Stomach (tissue), 9 donors: ENCODE results near the gene SLC22A31. TPM values are rescaled to one million over a fixed set of nuclear protein-coding genes. Genes with fewer than 3 reads are reported as not detected.

Experiments
- DNase-seq, 2 donors: peaks; one replicate each; pipeline versions ENCODE4 v3.0.0 to v3.0.0-alpha.2; 2013 to 2019
- H3K27ac ChIP-seq, 5 donors: fragments of 200-600 bp in 4 of 5; sonication (generic) in 4 of 5; one replicate each; pipeline ENCODE4 v1.5.1; 2013 to 2019; ENCODE audit warnings: mild to moderate bottlenecking in 1 of 5, moderate library complexity in 1 of 5
- H3K27me3 ChIP-seq, 3 donors: fragments of 200-600 bp; sonication (generic); one replicate each; pipeline ENCODE4 v1.5.1; 2017 to 2019; ENCODE audit warnings: mixed run types in 1 of 3
- H3K36me3 ChIP-seq, 4 donors: fragments of 200-600 bp; sonication (generic); 1 replicate in 3 of 4; 2 replicates in 1 of 4; pipeline ENCODE4 v1.5.1; 2016 to 2019
- H3K4me1 ChIP-seq, 4 donors: fragments of 200-600 bp; sonication (generic); one replicate each; pipeline ENCODE4 v1.5.1; 2016 to 2019
- H3K4me3 ChIP-seq, 4 donors: fragments of 200-600 bp; sonication (generic) in 3 of 4; one replicate each; pipeline ENCODE4 v1.5.1; 2016 to 2019; ENCODE audit warnings: mild to moderate bottlenecking in 1 of 4
- H3K9me3 ChIP-seq, 4 donors: fragments of 200-600 bp; sonication (generic); one replicate each; pipeline ENCODE4 v1.5.1; 2016 to 2019
- EP300 ChIP-seq: sonication (generic); formaldehyde crosslinking; IDR thresholded peaks from one replicate; pipeline ENCODE4 v1.6.1; 2017; ENCODE audit warnings: antibody characterized with exemption
- POLR2A ChIP-seq, 4 donors: fragments of 450-650 bp; IDR thresholded peaks; one replicate each; pipeline ENCODE4 v1.6.1; 2016; ENCODE audit warnings: antibody characterized with exemption in 4 of 4, control low read depth in 2 of 4, mild to moderate bottlenecking in 1 of 4, moderate library complexity in 1 of 4
- POLR2AphosphoS5 ChIP-seq, 3 donors: sonication (generic); formaldehyde crosslinking; IDR thresholded peaks; one replicate each; pipeline ENCODE4 v1.6.1; 2016; ENCODE audit warnings: antibody characterized with exemption in 3 of 3
- WGBS, 5 donors: extraction: QIAGEN DNeasy Blood & Tissue Kit in 3 of 5; methylation state at CpG; one replicate each; pipeline versions ENCODE4 v1.1.5 to v1.1.7; 2013 to 2018; 5-methylcytosine and 5-hydroxymethylcytosine counted together
- intact Hi-C: fragments of 100-400 bp; cut with DNase I; formaldehyde crosslinking; loops from one replicate; pipeline ENCODE4 v1.15.1; 2023; ENCODE audit warnings: low total_unique reads
- polyA plus RNA-seq, 3 donors: library from polyadenylated mRNA; stranded (reverse); fragments of 200-250 nt; gene quantifications; one replicate each; pipeline ENCODE4 v1.2.3, GENCODE V29; 2013
- total RNA-seq, 5 donors: library from RNA; depleted of rRNA; stranded (reverse); fragments of >200 nt; gene quantifications; one replicate each; pipeline versions ENCODE4 v1.1.0 to v1.2.3, GENCODE V29; 2014 to 2016
- TF ChIP-seq, protein P1 (sequence below), 7 experiments: fragments of 450-650 bp in 4 of 7; fragments of 200-600 bp in 3 of 7; sonication (generic) in 3 of 7; IDR thresholded peaks; one replicate each; pipeline ENCODE4 v1.5.1; 2016 to 2019; ENCODE audit warnings: antibody characterized with exemption in 7 of 7, control low read depth in 2 of 7, mild to moderate bottlenecking in 1 of 7
- donor health status: healthy with polysubstance abuse.
- donor health status: Bipolar disorder and iron deficiency.
- donor health status: healthy.

The SLC22A31 gene
- total and polyA plus RNA-seq, 8 donors = 1.4 to 6.4 (median 2.8) TPM; not detected in 4

DNA sequence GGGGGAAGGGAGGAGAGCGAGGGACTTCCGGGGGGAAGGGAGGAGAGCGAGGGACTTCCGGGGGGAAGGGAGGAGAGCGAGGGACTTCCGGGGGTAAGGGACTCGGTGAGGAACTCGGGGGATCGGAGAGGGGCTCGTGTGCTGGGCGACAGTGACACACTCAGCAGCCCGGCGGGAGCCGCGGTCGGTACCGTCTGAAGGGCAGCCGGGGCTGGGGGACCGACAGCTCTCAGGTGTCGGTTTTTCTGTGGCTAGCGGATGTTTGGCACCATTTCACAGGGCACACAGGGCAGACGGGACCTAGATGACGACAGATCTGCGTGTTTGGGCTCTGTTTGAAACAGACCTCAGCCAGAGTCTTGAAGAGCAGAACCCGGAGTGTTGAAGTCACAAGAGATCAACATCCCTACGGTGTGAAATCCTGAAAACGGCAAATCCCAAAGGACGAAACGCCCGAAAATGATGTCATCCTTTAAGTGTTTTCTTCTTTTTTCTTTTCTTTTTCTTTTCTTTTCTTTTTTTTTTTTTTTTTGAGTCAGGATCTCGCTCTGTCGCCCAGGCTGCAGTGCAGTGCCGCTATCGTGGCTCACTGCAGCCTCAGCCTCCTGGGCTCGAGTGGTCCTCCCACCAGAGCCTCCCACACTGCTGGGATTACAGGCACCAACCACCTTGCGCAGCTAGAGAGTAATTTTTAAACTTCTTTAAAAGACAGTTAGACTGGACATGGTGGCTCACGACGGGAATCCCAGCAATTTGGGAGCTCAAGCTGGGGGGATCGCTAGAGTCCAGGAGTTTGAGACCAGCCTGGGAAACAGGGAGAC is 41.1 kb upstream of the SLC22A31 start:
- peak; percentile 65 to 93 for DNase-seq
- H3K4me1 ChIP-seq = peaks cover 5 to 14% (median 13%) of the 10 kb centered on the region in 4 donors
- peak overlapping the region; percentile 95 to 97 (median 96) for H3K27ac ChIP-seq
- intact Hi-C loops = no loop called here
- H3K4me3 ChIP-seq = peak overlapping the region; percentile 53 to 76 (median 68)
- no peaks in the 10 kb centered on the region for H3K9me3 ChIP-seq
- no peaks in the 10 kb centered on the region for H3K36me3 ChIP-seq
- no peaks in the 10 kb centered on the region for H3K27me3 ChIP-seq
- whole genome bisulfite sequencing, 5 donors = 3 to 20% (median 6%) methylated on average over 19 to 38 of the region's 39 CpGs
- peak in 2 of 4 donors; percentile 46 to 77 for TF ChIP-seq POLR2A (IDR thresholded peaks at IDR 0.05)
- TF ChIP-seq POLR2AphosphoS5 (IDR thresholded peaks at IDR 0.05) = peak; percentile 50 to 85 (median 67)
- TF ChIP-seq EP300 = no peak
- TF ChIP-seq, protein P1, sequence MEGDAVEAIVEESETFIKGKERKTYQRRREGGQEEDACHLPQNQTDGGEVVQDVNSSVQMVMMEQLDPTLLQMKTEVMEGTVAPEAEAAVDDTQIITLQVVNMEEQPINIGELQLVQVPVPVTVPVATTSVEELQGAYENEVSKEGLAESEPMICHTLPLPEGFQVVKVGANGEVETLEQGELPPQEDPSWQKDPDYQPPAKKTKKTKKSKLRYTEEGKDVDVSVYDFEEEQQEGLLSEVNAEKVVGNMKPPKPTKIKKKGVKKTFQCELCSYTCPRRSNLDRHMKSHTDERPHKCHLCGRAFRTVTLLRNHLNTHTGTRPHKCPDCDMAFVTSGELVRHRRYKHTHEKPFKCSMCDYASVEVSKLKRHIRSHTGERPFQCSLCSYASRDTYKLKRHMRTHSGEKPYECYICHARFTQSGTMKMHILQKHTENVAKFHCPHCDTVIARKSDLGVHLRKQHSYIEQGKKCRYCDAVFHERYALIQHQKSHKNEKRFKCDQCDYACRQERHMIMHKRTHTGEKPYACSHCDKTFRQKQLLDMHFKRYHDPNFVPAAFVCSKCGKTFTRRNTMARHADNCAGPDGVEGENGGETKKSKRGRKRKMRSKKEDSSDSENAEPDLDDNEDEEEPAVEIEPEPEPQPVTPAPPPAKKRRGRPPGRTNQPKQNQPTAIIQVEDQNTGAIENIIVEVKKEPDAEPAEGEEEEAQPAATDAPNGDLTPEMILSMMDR (IDR thresholded peaks at IDR 0.05) = no peak

DNA sequence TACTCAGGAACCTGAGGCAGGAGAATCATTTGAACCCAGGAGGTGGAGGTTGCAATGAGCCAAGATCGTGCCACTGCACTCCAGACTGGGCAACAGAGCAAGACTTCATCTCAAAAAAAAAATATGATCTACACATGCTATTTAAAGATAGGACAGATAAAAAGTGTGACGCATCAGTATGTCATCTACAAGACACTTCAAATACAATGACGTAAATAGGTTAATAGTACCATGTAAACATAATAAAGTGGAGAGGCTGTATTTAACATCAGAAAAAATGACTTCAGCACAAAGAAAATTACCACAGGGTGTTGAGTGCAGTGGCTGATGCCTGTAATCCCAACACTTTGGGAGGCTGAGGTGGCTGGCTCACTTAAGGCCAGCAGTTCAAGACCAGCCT is 37.4 kb upstream of the SLC22A31 start:
- H3K4me1 ChIP-seq = peaks cover 5 to 13% (median 13%) of the 10 kb centered on the region in 4 donors
- no peak overlapping the region for H3K27ac ChIP-seq
- H3K4me3 ChIP-seq = no peak overlapping the region
- no peaks in the 10 kb centered on the region for H3K9me3 ChIP-seq
- peaks cover 0 to 21% (median 19%) of the 10 kb centered on the region in 4 donors for H3K36me3 ChIP-seq
- no peaks in the 10 kb centered on the region for H3K27me3 ChIP-seq
- intact Hi-C loops = no loop called here
- TF ChIP-seq EP300 (no peak), POLR2A (IDR thresholded peaks at IDR 0.05) (no peak), POLR2AphosphoS5 (IDR thresholded peaks at IDR 0.05) (no peak)
- TF ChIP-seq, protein P1 (IDR thresholded peaks at IDR 0.05) = no peak
- no peak for DNase-seq
- 87 to 96% (median 88%) methylated on average over 3 of the region's 3 CpGs for WGBS, 5 donors

DNA sequence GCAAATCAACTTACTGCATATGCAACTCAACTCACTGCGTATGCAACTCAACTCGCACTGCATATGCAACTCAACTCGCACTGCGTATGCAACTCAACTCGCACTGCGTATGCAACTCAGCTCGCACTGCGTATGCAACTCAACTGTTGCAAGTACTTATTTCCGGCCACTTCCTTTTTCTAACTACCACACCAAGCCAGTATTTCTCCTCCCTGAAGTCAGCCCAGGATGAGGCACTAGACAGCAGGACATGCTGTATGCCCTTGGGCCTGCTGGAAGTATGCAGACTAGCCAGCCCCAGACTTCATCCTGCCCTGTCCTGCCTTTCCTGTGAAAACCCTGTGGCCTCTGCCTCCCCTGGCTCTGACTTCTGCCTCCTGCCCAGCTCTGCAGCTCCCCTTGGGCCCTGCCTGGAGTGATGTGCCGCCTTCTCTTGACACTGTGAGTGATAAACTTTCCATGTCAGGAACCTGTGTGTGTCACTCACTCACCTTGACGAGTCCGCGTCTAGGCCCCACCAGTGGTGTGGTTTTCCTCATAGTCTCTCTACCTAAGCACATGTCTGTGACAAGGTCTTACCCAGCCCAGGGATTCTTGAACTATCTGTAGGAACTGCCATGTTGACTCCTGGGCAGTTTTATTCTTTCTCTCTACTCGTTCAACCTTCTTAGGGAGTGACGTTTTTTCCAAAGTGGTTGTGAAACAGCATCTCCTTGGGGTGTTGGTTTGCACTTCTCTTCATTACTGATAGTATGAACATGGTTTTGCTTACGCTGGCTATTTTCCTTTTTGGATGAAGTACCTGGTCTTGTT is 33.5 kb upstream of the SLC22A31 start:
- H3K27ac ChIP-seq = no peak overlapping the region
- intact Hi-C loops = no loop called here
- H3K4me1 ChIP-seq = no peaks in the 10 kb centered on the region
- no peak overlapping the region for H3K4me3 ChIP-seq
- no peaks in the 10 kb centered on the region for H3K9me3 ChIP-seq
- H3K27me3 ChIP-seq = no peaks in the 10 kb centered on the region
- no peak for DNase-seq
- 94 to 96% (median 95%) methylated on average over 16 of the region's 16 CpGs for WGBS, 5 donors
- H3K36me3 ChIP-seq = peaks cover 20 to 59% (median 58%) of the 10 kb centered on the region in 4 donors
- TF ChIP-seq EP300 (no peak), POLR2AphosphoS5 (IDR thresholded peaks at IDR 0.05) (no peak), POLR2A (IDR thresholded peaks at IDR 0.05) (no peak)
- TF ChIP-seq, protein P1 (IDR thresholded peaks at IDR 0.05) = no peak

DNA sequence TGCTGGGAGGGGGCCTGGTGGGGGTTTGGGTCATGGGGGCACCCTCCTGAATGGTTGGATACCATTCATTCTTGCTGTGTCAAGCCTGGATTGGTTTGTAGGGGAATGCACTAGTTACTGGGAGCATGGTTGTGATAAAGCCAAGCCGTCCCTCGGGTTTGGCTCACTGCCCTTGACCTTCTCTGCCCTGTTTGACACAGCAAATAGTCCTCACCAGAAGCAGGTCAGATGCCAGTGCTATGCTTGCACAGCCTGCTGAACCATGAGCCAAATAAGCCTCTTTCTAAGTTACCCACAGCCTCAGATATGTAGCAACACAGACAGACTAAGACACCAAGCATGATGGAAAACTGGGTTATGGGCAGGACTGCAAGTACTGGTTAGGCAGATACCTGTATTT is 31.8 kb upstream of the SLC22A31 start:
- no peaks in the 10 kb centered on the region for H3K27me3 ChIP-seq
- DNase-seq = no peak
- 39 to 68% (median 47%) methylated on average over 2 of the region's 2 CpGs for WGBS, 5 donors
- H3K27ac ChIP-seq = no peak overlapping the region
- H3K9me3 ChIP-seq = peaks cover 6 to 15% (median 11%) of the 10 kb centered on the region in 4 donors
- TF ChIP-seq POLR2AphosphoS5 (IDR thresholded peaks at IDR 0.05) (no peak), POLR2A (IDR thresholded peaks at IDR 0.05) (no peak), EP300 (no peak)
- TF ChIP-seq, protein P1 (IDR thresholded peaks at IDR 0.05) = no peak
- H3K4me1 ChIP-seq = no peaks in the 10 kb centered on the region
- H3K36me3 ChIP-seq = peaks cover 34 to 77% (median 75%) of the 10 kb centered on the region in 4 donors
- intact Hi-C loops = no loop called here
- H3K4me3 ChIP-seq = no peak overlapping the region
